Ammon's horn (tissue), 1 donor: ENCODE results near the gene CPHXL2.
A peak's percentile ranks its signal among the peaks of the same experiment; 100 is the strongest.

Experiments
- DNase-seq: peaks from one replicate; pipeline ENCODE4 v3.0.0-alpha.2; 2016; ENCODE audit warnings: low spot score

Gene CPHXL2

GRCh38 chr16:75640598-75640997, 36.2 kb downstream of the CPHXL2 start:
- no peak for DNase-seq

GRCh38 chr16:75635036-75635435, 41.8 kb downstream of the CPHXL2 start:
- DNase-seq = no peak

- no peak for DNase-seq
Measured at GRCh38 chr16:75632857-75633256, 44.0 kb downstream of the CPHXL2 start.

GRCh38 chr16:75630052-75630451, 46.8 kb downstream of the CPHXL2 start:
- no peak for DNase-seq

- DNase-seq = no peak
Measured at GRCh38 chr16:75629132-75629531, 47.7 kb downstream of the CPHXL2 start.

- DNase-seq = no peak
Measured at GRCh38 chr16:75628351-75628750, 48.5 kb downstream of the CPHXL2 start.

GRCh38 chr16:75627851-75628250, 49.0 kb downstream of the CPHXL2 start:
- no peak for DNase-seq

- DNase-seq = no peak
Measured at GRCh38 chr16:75626806-75627205, 50.0 kb downstream of the CPHXL2 start.

GRCh38 chr16:75624921-75625334, 51.9 kb downstream of the CPHXL2 start:
- DNase-seq = no peak

GRCh38 chr16:75622761-75623605, 53.8 kb downstream of the CPHXL2 start, which contains the start of gene ADAT1:
Gene ADAT1 (minus strand): TSS chr16:75623281. CDS start chr16:75620799, 2,482 bp downstream.
- DNase-seq = peak; percentile 97

- DNase-seq = peak; percentile 35
Measured at GRCh38 chr16:75621170-75621477, 55.7 kb downstream of the CPHXL2 start.

- DNase-seq = no peak
Measured at GRCh38 chr16:75620326-75621169, 56.3 kb downstream of the CPHXL2 start.

GRCh38 chr16:75618780-75619179, 58.0 kb downstream of the CPHXL2 start:
- no peak for DNase-seq

- DNase-seq = no peak
Measured at GRCh38 chr16:75617121-75617520, 59.7 kb downstream of the CPHXL2 start.

- DNase-seq = no peak
Measured at GRCh38 chr16:75616521-75617010, 60.2 kb downstream of the CPHXL2 start.

- DNase-seq = no peak
Measured at GRCh38 chr16:75615619-75616018, 61.2 kb downstream of the CPHXL2 start.

GRCh38 chr16:75614066-75614897, 62.5 kb downstream of the CPHXL2 start:
- no peak for DNase-seq
